ENCODE results near the gene PCMTD2.
"Not testable (repeated sequence)": the region's sequence is repeated elsewhere in the genome, so short reads cannot be mapped to it uniquely, and the experiment has no call there.

The PCMTD2 gene

DNA sequence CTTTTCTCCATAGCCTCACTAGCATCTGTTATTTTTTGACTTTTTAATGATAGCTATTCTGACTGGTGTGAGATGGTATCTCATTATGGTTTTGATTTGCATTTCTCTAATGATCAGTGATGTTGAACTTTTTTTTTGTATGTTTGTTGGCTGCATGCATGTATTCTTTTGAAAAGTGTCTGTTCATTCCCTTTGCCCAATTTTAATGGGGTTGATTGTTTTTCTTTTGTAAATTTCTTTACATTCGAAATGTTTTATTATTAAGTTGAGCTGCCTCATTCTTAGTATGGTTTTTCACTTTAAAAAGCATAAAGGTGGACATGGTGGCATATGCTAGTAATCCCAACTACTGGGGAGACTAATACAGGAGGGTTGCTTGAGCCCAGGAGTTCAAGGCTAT lies 58.2 kb downstream of the PCMTD2 start:
- DNase-seq: not testable (repeated sequence)

DNA sequence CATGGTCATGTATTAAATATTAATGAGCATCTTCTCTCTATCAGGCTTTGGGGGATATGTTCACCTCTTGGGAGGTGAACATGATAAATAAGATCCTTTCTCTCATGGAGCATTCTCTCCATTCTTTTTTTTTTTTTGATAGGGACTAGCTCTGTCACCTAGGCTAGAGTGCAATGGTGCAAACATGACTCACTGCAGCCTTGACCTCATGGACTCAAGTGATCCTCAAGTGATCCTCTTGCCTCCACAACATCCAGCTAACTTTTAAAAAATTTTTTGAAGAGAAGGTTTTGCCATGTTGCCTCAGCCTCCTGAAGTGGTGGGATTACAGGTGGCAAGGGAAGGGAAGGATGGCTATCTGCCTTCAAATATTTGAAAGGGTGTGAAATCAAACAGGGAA lies 59.8 kb downstream of the PCMTD2 start:
- not testable (repeated sequence) for DNase-seq

DNA sequence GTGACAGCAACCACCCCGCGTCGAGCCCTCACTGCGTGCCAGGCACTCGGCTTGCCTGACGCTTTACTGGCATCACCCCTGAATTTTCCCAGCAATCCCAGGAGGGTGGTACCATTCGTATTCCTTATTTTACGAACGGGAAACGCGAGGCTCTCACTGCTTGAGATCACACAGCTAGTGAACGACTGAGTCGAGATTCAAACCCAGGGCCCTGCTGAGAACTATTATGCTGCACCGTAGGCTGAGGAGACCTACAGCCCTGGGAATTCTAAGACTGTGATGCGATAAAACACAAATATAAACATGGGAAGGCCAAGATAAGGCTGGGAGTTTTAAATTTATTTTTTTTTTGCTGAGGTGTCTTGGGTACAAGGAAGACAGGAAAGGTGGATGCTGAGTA lies 60.3 kb downstream of the PCMTD2 start:
- not testable (repeated sequence) for DNase-seq

DNA sequence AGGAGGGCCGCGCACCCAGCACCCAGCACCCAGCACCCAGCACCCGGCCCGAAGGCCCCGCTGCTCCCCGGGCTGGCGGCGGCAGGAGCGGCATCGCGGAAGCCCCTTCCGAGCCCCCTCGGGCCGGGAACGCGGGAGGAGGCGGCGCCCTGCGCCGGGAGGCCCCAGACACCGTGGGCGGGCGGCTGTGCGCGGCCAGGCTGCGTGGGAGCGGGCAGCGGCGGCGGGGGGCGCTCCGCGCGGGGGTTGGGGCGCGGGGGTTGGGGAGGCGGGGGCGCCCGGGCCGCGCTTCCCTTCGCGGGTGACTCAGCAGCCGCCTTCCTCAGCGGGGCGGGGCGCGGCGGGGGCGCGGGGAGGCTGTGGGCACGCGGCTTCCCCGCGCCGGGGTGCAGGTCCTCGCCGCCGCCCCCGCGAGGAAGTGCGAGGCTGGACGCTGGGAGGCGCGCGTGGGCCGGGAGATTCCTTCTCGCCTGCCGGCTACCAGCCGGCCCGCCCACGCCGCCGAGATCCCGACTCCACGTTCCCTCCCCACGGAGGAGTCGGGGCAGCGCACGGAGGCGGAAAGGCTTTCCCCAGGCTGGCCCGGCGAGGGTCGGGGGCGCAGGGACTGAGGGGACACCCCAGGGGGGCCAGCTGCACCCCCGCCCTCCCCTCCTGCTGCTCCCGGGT lies 61.0 kb downstream of the PCMTD2 start:
- DNase-seq: not testable (repeated sequence)

DNA sequence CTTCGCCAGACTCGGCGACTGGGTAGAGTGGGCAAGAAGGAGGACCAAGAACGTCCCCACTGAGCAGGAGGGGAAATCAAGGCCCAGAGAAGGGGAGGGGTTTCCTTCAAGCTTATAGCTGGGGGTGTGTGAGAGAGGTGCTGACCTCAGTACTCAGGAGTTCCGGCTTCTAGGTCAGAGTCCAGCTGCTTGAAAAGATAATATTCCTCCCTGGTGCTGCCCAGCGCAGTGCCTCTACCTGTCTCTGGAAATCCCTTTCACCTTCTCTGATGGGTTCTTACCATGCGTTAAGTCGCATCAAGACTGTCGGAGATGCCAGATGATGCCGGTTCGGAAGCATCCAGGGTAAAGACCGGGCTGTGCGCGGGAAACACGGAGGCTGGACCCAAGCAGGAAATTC lies 61.8 kb downstream of the PCMTD2 start:
- not testable (repeated sequence) for DNase-seq

DNA sequence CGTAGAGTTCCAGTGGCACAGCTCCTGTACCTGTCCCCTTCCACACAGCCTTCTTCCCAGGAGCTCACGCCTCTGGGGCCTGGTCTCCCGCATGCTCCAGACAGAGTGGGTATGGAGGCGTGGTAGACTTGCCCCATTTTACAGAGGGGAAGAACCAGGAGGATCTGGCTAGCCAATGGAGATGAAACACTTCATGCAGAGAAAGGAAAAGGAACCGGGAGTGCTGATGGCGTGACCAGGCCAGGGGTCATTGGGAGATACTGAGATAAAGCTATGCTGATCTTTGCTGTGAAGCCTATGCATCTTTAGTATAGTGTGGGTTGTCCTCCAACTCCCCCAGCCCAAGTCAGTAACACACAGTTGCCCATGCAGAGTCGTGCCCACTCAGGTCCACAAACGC lies 62.5 kb downstream of the PCMTD2 start:
- DNase-seq: not testable (repeated sequence)

DNA sequence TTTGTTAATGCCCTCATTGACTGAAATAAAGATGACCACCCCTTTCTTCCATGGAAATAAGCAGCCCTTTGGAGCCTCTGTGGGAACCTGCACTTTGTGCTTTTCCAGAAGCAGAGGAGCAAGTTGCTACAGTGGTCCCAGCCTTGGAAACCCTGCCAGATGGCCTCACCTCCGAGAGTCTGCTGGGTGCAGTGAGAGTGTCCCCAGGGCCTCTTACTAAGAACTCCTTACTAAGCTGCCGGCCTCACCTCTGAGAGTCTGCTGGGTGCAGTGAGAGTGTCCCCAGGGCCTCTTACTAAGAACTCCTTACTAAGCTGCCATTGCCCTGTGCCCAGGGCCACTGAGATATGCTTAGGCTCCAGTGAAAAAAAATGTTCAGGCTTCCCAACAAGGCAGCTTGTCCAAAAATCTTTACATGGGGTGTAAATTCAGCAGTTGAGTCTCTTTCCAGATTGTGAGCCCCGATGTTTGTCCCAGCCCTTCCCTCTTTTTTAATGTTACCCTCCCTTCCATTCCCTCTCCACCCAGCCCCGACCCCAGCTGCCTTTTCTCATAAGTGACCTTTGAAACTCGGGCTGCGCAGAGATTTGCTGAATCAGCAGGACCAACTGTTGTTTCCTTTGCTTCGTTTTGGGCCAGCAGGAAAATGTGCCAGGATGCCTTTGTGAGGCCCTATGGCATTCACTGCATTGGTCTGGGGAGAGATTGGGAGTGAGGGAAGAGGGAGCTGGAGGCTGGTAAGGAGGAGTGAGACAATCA lies 66.7 kb downstream of the PCMTD2 start:
- peak; percentile 10 for DNase-seq
